Left lung (tissue), 10 donors: ENCODE data around the gene PAX5. TPM values are rescaled to one million over a fixed set of nuclear protein-coding genes. Genes with fewer than 3 reads are reported as not detected.

Experiments
- ATAC-seq: fragments of 200-7000 bp; cut with Tn5 transposase; one replicate; pipeline ENCODE4 v1.9.1; 2020; ENCODE audit warnings: moderate library complexity
- DNase-seq, 4 donors: peaks; one replicate each; pipeline ENCODE4 v3.0.0-alpha.2; 2013 to 2020
- H3K27ac ChIP-seq, 2 donors: fragments of 200-600 bp; sonication (generic) in 1 of 2; one replicate each; pipeline versions ENCODE4 v1.5.0 to v1.8.0; 2020 to 2021
- H3K27me3 ChIP-seq, 2 donors: fragments of 200-600 bp; sonication (generic) in 1 of 2; one replicate each; pipeline versions ENCODE4 v1.5.0 to v1.8.0; 2020 to 2021
- H3K36me3 ChIP-seq, 2 donors: fragments of 200-600 bp; sonication (generic) in 1 of 2; one replicate each; pipeline versions ENCODE4 v1.5.0 to v1.8.0; 2020 to 2021
- H3K4me1 ChIP-seq, 2 donors: fragments of 200-600 bp; one replicate each; pipeline ENCODE4 v1.8.0; 2021
- H3K4me3 ChIP-seq, 2 donors: fragments of 200-600 bp; sonication (generic) in 1 of 2; one replicate each; pipeline versions ENCODE4 v1.5.0 to v1.8.0; 2020 to 2021; ENCODE audit warnings: mild to moderate bottlenecking in 1 of 2
- H3K9me3 ChIP-seq, 2 donors: fragments of 200-600 bp; sonication (generic) in 1 of 2; one replicate each; pipeline versions ENCODE4 v1.5.0 to v1.8.0; 2020 to 2021
- CTCF ChIP-seq, 2 donors: fragments of 200-600 bp; sonication (generic) in 1 of 2; IDR thresholded peaks; one replicate each; pipeline versions ENCODE4 v1.5.0 to v1.8.0; 2021; ENCODE audit warnings: antibody characterized with exemption in 2 of 2
- intact Hi-C, 2 donors: fragments of 100-400 bp; cut with DNase I; formaldehyde crosslinking; loops; one replicate each; pipeline versions ENCODE4 v1.11.2 to v1.14.2; 2022
- polyA plus RNA-seq, 6 donors: library from polyadenylated mRNA; unstranded; fragments of 120-200 nt; gene quantifications; one replicate each; pipeline ENCODE4 v1.2.1, GENCODE V29; 2013; ENCODE audit not compliant: insufficient read length in 6 of 6
- total RNA-seq, 2 donors: library from RNA; stranded (reverse); fragmentation: NEBNext Ultra II Directional; extraction: Animal tissue kit (Norgen Biotek cat#: 25700); gene quantifications; one replicate each; pipeline ENCODE4 v1.2.1, GENCODE V29; 2021
- donor health status: DM: no; HTN: yes; CAD: no.
- donor health status: DM: no; HTN: no; CAD: no.

The PAX5 gene
- total and polyA plus RNA-seq, 8 donors, result 0.03 to 0.65 (median 0.13) TPM

- Histone ChIP-seq H3K4me1 (peaks cover 3 to 7% of the 10 kb centered on the region in 2 donors), H3K9me3 (peaks cover 0 to 15% of the 10 kb centered on the region in 2 donors), H3K4me3 (no peak overlapping the region), H3K36me3 (no peaks in the 10 kb centered on the region), H3K27ac (no peak overlapping the region), H3K27me3 (peaks cover 48 to 90% of the 10 kb centered on the region in 2 donors)
- no peak for TF ChIP-seq CTCF (IDR thresholded peaks at IDR 0.05)
- DNase-seq, result no peak
- no peak for ATAC-seq
- intact Hi-C loops, result no loop called here
Observed at GRCh38 chr9:36988848-36989247, 45.2 kb downstream of the PAX5 start.

DNA sequence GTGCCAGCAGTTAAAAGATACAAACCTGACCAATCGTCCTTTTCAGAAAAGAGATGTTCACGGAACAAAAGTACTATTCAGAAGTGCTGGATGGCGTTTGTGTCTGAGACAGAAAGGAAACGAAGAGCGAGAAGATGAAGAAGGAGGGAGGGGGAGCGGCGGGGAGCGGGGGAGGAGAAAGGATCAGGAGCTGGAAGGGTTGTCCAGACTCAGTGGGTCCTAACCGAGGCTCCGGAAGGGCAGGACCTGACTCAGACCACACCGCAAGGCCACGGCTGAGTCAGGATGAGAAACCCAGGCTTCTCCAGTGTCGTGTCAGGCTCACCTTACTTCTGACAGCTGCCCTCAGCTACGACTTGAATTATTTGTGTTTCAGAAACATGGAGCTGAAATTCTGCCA is 46.2 kb downstream of the PAX5 start:
- H3K4me1 ChIP-seq, result peaks cover 3 to 7% of the 10 kb centered on the region in 2 donors
- DNase-seq (no peak), ATAC-seq (no peak)
- peaks cover 0 to 15% of the 10 kb centered on the region in 2 donors for H3K9me3 ChIP-seq
- H3K4me3 ChIP-seq, result no peak overlapping the region
- intact Hi-C loops, result no loop called here
- no peak overlapping the region for H3K27ac ChIP-seq
- H3K27me3 ChIP-seq, result peaks cover 56 to 94% of the 10 kb centered on the region in 2 donors
- no peak for TF ChIP-seq CTCF (IDR thresholded peaks at IDR 0.05)
- H3K36me3 ChIP-seq, result no peaks in the 10 kb centered on the region

GRCh38 chr9:36987409-36987808 is 46.7 kb downstream of the PAX5 start:
- peaks cover 0 to 15% of the 10 kb centered on the region in 2 donors for H3K9me3 ChIP-seq
- TF ChIP-seq CTCF (IDR thresholded peaks at IDR 0.05), result no peak
- ATAC-seq, result no peak
- H3K4me3 ChIP-seq, result no peak overlapping the region
- H3K36me3 ChIP-seq, result no peaks in the 10 kb centered on the region
- H3K4me1 ChIP-seq, result peaks cover 3 to 7% of the 10 kb centered on the region in 2 donors
- DNase-seq, result no peak
- intact Hi-C loops, result no loop called here
- H3K27ac ChIP-seq, result no peak overlapping the region
- H3K27me3 ChIP-seq, result peaks cover 59 to 97% of the 10 kb centered on the region in 2 donors

DNA sequence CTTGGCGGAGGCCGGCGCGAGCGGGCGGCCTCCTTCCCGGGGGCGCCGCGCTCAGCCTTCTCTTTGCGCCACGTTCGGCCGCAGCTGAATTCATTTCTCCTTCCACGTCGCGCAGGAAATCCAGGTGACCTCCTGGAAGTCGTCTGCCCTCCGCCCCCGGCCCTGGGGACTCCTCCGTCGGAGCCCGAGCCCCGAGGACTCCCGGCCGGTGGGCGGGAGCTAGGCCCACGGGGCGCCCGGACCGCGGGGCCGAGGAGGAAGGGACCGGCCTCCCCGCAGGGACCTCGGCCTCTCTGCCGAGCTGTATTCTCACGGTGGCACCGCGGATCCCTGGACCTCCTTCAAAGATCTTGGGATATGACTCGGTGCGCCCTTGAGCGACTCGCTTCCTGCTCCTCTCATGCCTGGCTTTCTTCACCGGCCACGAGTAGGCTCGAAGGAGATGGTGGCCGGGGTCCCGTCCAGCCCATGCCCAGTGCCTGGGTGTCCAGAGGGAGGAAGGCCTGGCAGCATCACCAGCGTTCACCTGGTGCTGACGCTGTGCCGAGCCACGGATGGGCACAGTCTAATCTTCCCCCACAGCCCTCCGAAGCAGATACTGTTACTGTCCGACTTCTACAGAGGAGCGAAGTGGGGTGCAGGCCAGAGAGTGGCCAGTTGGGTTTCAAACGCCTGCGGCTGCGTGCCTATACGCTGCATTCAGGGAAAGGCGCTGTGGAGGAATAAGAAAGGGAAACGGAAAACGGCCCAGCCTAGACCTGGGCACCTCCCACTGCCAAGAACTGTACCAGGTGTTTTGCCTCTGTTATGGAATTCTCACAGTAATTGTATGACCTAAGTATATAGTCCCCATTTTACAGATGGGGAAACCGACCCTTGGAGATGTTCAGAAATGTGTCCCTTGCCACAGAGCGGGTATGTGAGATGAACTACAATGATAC is 47.3 kb downstream of the PAX5 start:
- Histone ChIP-seq H3K27me3 (peaks cover 62 to 100% of the 10 kb centered on the region in 2 donors), H3K9me3 (peaks cover 0 to 14% of the 10 kb centered on the region in 2 donors), H3K4me1 (peaks cover 3 to 7% of the 10 kb centered on the region in 2 donors), H3K36me3 (no peaks in the 10 kb centered on the region), H3K4me3 (no peak overlapping the region), H3K27ac (no peak overlapping the region)
- ATAC-seq, result no peak
- intact Hi-C loops, result no loop called here
- no peak for TF ChIP-seq CTCF (IDR thresholded peaks at IDR 0.05)
- DNase-seq, result no peak

- DNase-seq (no peak), ATAC-seq (no peak)
- Histone ChIP-seq H3K27ac (no peak overlapping the region), H3K4me1 (peaks cover 3 to 7% of the 10 kb centered on the region in 2 donors), H3K27me3 (peaks cover 62 to 100% of the 10 kb centered on the region in 2 donors), H3K36me3 (no peaks in the 10 kb centered on the region), H3K9me3 (peaks cover 0 to 6% of the 10 kb centered on the region in 2 donors), H3K4me3 (no peak overlapping the region)
- intact Hi-C loops, result no loop called here
- TF ChIP-seq CTCF (IDR thresholded peaks at IDR 0.05), result no peak
Observed at GRCh38 chr9:36985769-36986467, 48.1 kb downstream of the PAX5 start.
